ENCODE measurements around the gene CBLB.

The CBLB gene

GRCh38 chr3:105611304-105612192, 257.3 kb downstream of the CBLB start:
- no peak for TF ChIP-seq POLR2A (IDR thresholded peaks at IDR 0.05; ENCODE audit: low read depth, low read length)
- no peak for DNase-seq (ENCODE audit: insufficient read length, low spot score)
- FAIRE-seq, result no peak

- FAIRE-seq (no peak), DNase-seq (ENCODE audit: insufficient read length, low spot score) (no peak)
- TF ChIP-seq POLR2A (IDR thresholded peaks at IDR 0.05; ENCODE audit: low read depth, low read length), result no peak
These were observed 258.3 kb downstream of the CBLB start for GRCh38 chr3:105610473-105610872.

- no peak for DNase-seq (ENCODE audit: insufficient read length, low spot score)
- no peak for TF ChIP-seq POLR2A (IDR thresholded peaks at IDR 0.05; ENCODE audit: low read depth, low read length)
- FAIRE-seq, result no peak
These were observed 260.2 kb downstream of the CBLB start for GRCh38 chr3:105608623-105609022.

GRCh38 chr3:105606016-105606415, 262.8 kb downstream of the CBLB start:
- DNase-seq (ENCODE audit: insufficient read length, low spot score) (no peak), FAIRE-seq (no peak)

More at GRCh38 chr3:105606016-105606415, 262.8 kb downstream of the CBLB start:
- TF ChIP-seq POLR2A (IDR thresholded peaks at IDR 0.05; ENCODE audit: low read depth, low read length), result no peak

All from H54 (cell line).